Activated T-cell treated with anti-CD3 and anti-CD28 coated beads, Interleukin-2, amount 50 U/mL, for 4 hours (primary cell): ENCODE results near the gene C16orf89. TPM values are rescaled to one million over a fixed set of nuclear protein-coding genes. Genes with fewer than 3 reads are reported as not detected.

ENCODE experiments used
- ATAC-seq, 2 donors: fragments of 200-7000 bp; cut with Tn5 transposase; one replicate each; pipeline ENCODE4 v1.10.0; 2021
- DNase-seq: peaks from one replicate; pipeline ENCODE4 v3.0.0-alpha.2; 2020
- H3K27me3 Mint-ChIP-seq: one replicate; pipeline ENCODE4 v1.8.0; 2021; ENCODE audit warnings: low read depth, mixed read lengths
- H3K36me3 Mint-ChIP-seq: one replicate; pipeline ENCODE4 v1.8.0; 2022; ENCODE audit warnings: mixed read lengths; ENCODE audit not compliant: insufficient read depth
- H3K4me1 Mint-ChIP-seq: one replicate; pipeline ENCODE4 v1.8.0; 2021; ENCODE audit warnings: low read depth, mixed read lengths
- H3K4me3 Mint-ChIP-seq: one replicate; pipeline ENCODE4 v1.8.0; 2021; ENCODE audit warnings: mild to moderate bottlenecking, moderate library complexity, mixed read lengths
- H3K9me3 Mint-ChIP-seq: one replicate; pipeline ENCODE4 v1.8.0; 2021; ENCODE audit warnings: mixed read lengths
- total RNA-seq, 3 donors: library from RNA; stranded (reverse); gene quantifications; one replicate each; pipeline ENCODE4 v1.2.1, GENCODE V29; 2021

Gene C16orf89
- total RNA-seq, 3 donors from 2014 or later = not detected

- ATAC-seq (no peak), DNase-seq (no peak)
- H3K4me3 Mint-ChIP-seq = no peak overlapping the region
- no peaks in the 10 kb centered on the region for H3K4me1 Mint-ChIP-seq
- no peaks in the 10 kb centered on the region for H3K36me3 Mint-ChIP-seq
- peaks cover 12% of the 10 kb centered on the region for H3K27me3 Mint-ChIP-seq
- H3K9me3 Mint-ChIP-seq = no peaks in the 10 kb centered on the region
These were observed 62.5 kb downstream of the C16orf89 start for GRCh38 chr16:5003211-5003610.

GRCh38 chr16:5002699-5003143, 63.0 kb downstream of the C16orf89 start:
- no peaks in the 10 kb centered on the region for H3K36me3 Mint-ChIP-seq
- H3K4me1 Mint-ChIP-seq = no peaks in the 10 kb centered on the region
- peaks cover 15% of the 10 kb centered on the region for H3K27me3 Mint-ChIP-seq
- H3K4me3 Mint-ChIP-seq = no peak overlapping the region
- DNase-seq = no peak
- no peak for ATAC-seq
- H3K9me3 Mint-ChIP-seq = no peaks in the 10 kb centered on the region

GRCh38 chr16:5001986-5002385, 63.8 kb downstream of the C16orf89 start:
- ATAC-seq (no peak), DNase-seq (no peak)
- no peak overlapping the region for H3K4me3 Mint-ChIP-seq
- peaks cover 21% of the 10 kb centered on the region for H3K27me3 Mint-ChIP-seq
- no peaks in the 10 kb centered on the region for H3K9me3 Mint-ChIP-seq
- no peaks in the 10 kb centered on the region for H3K36me3 Mint-ChIP-seq
- no peaks in the 10 kb centered on the region for H3K4me1 Mint-ChIP-seq

DNA sequence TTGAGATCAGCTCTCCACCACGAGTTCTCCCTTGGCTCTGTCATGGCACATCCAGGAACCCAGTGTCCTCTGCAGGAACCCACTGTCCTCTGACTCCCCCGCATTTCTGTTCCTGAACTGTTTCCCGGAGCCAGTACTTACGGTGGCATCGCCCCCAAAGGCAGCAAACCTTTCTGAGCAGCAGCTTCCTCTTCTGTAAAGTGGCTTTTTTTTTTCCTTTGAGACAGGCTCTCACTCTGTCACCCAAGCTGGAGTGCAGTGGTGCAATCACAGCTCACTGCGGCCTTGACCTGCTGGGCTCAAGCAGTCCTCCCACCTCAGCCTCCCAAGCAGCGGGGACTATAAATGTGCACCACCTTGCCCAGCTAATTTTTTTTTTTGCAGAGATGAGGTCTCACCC, 64.2 kb downstream of the C16orf89 start:
- no peaks in the 10 kb centered on the region for H3K4me1 Mint-ChIP-seq
- H3K36me3 Mint-ChIP-seq = no peaks in the 10 kb centered on the region
- DNase-seq (no peak), ATAC-seq (no peak)
- no peaks in the 10 kb centered on the region for H3K9me3 Mint-ChIP-seq
- H3K27me3 Mint-ChIP-seq = peaks cover 24% of the 10 kb centered on the region
- H3K4me3 Mint-ChIP-seq = no peak overlapping the region

DNA sequence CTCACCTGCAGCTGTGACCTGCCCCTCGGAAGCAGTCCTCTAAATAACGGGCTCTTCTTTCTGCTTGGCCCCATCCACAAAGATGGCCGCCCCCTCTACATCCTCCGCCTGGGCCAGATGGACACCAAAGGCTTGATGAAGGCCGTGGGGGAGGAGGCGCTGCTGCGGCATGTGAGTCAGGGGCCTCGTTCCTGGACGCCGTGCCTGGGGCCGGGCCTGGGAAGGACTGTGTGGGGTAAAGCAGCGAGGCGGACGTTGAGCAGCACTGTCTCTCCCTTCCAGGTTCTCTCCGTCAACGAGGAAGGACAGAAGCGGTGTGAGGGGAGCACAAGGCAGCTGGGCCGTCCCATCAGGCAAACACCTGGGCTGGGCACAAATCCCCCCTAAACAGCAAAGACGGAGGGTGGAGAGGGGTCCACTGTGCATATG, 65.2 kb downstream of the C16orf89 start:
- no peak for DNase-seq
- no peaks in the 10 kb centered on the region for H3K36me3 Mint-ChIP-seq
- no peaks in the 10 kb centered on the region for H3K9me3 Mint-ChIP-seq
- no peak overlapping the region for H3K4me3 Mint-ChIP-seq
- peaks cover 32% of the 10 kb centered on the region for H3K27me3 Mint-ChIP-seq
- no peak for ATAC-seq
- no peaks in the 10 kb centered on the region for H3K4me1 Mint-ChIP-seq

DNA sequence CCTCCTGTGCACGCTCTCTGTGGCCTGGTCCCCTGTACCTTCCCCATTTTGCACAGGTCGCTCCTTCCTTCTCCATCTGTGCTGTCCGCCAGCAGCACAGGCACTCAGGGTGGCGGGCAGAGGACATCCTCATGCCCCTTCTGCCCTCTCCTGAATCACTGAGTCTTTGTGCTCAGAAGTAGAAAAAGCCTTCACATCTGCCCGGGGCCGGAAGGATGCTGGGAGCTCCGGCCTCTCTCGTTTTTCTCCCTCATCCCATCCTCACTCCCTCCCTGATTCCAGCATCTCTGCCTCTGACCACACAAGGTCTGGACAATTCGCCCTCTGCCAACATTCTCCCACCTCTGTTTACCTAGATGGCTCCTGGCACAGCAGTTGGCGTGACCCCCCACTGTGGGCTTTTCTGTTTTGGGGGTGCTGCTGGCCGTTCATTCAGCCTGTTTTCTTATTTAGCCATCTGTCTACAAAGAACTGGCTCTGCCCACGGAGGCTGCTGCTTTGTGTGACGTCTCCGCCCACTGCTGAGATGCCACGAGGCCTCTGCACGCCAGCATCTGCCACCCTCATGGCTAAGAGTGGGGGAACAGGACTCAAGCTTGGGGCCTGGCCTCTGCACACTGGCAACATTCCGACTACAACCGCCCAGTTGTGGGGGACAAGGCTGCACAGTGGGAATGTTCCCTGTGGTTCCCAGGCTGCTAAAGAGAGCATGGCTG, 70.9 kb downstream of the C16orf89 start:
- peaks cover 44% of the 10 kb centered on the region for H3K27me3 Mint-ChIP-seq
- no peaks in the 10 kb centered on the region for H3K36me3 Mint-ChIP-seq
- DNase-seq (no peak), ATAC-seq (no peak)
- H3K4me1 Mint-ChIP-seq = no peaks in the 10 kb centered on the region
- no peak overlapping the region for H3K4me3 Mint-ChIP-seq
- no peaks in the 10 kb centered on the region for H3K9me3 Mint-ChIP-seq

Other genes with a start within 250 kb of the C16orf89 start
- gene GLYR1, start 218.7 kb downstream of the C16orf89 start, total RNA-seq = 100 to 1,000 TPM; 109 to 116 (median 114) TPM
- 10 to 100 TPM; 38.2 to 44.6 (median 42.2) TPM for gene UBN1, start 218.5 kb downstream of the C16orf89 start, total RNA-seq
- gene PPL, start 128.8 kb downstream of the C16orf89 start, total RNA-seq = under 1 TPM; 0.08 to 0.11 (median 0.08) TPM
- gene SEC14L5, start 107.6 kb downstream of the C16orf89 start, total RNA-seq = not detected
- 10 to 100 TPM; 18.6 to 23.5 (median 21.6) TPM for gene NAGPA, start 32.0 kb downstream of the C16orf89 start, total RNA-seq
- gene ALG1, start 5.9 kb upstream of the C16orf89 start, total RNA-seq = 10 to 100 TPM; 51.7 to 59.1 (median 54.9) TPM
- gene EEF2KMT, start 31.8 kb upstream of the C16orf89 start, total RNA-seq = 10 to 100 TPM; 19.8 to 30.2 (median 27.3) TPM